ENCODE results near the gene GATAD2A. TPM values are rescaled to one million over a fixed set of nuclear protein-coding genes. Genes with fewer than 3 reads are reported as not detected.

Gene GATAD2A
- total and polyA plus RNA-seq, 2 of the 8 experiments (the other 6 are each of a cell fraction or from before 2014, with no cell fraction given), result 38.4 to 205 TPM

DNA sequence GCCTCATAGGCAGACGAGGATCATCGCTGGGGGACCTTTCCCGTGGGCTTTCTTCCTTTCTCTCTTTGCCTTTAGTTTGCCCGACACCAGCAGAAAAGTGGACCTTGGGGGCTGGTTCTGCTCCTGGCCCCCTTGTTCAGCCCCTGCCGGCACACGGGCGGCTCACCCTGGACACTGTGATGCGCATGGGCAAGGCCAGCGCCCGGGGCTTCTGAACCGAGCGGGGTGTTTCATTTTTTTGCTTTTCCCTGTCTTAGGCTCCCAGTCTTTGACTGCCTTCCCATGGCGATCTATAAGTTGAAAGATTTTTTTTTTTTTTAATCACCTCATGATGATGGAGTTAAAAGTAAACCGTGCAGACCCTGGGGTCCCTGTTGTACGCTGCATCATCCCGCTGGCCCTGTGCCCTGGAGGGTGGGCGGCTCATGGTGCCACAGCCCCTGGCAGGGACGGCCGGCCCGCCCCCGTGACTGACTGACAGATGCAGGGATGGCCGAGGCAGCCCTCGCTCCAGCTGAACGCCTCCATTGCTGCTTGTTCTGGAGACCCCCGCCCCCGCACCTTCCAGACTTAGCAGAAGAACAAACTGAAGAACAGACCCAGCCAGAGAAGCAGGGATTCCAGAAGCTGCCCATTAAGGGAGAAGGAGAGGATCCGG is 100.3 kb downstream of the GATAD2A start:
- FAIRE-seq, result no peak
- H2AFZ ChIP-seq (ENCODE audit: low read length), result no peak overlapping the region
- no peak overlapping the region for H3K4ac ChIP-seq (replicated peaks; ENCODE audit: insufficient read length, low read depth, low read length)
- H4K5ac ChIP-seq (ENCODE audit: insufficient read length, low read depth, low read length), result no peak overlapping the region
- no peak overlapping the region for H2BK12ac ChIP-seq (ENCODE audit: low read depth, low read length)
- H3K23me2 ChIP-seq (ENCODE audit: low read depth, low read length), result peaks cover 2% of the 10 kb centered on the region; the same call in 1 of the 2 replicates
- ChIA-PET POLR2A (ENCODE audit: partially characterized antibody) (interaction anchor here (0.6 kb wide), 1 partner anchor 42 kb away, joined by 3 read pairs; no protein-coding TSS in a partner anchor), CTCF (ENCODE audit: partially characterized antibody) (interaction anchor here (1.6 to 3.2 kb wide), 2 partner anchors 15 kb away, joined by 6 to 22 read pairs; no protein-coding TSS in a partner anchor)
- no peak overlapping the region for H2BK5ac ChIP-seq (ENCODE audit: low read depth, low read length)
- H2BK120ac ChIP-seq (replicated peaks; ENCODE audit: low read depth, low read length), result no peak overlapping the region
- no peak for DNase-seq (ENCODE audit: low read depth in 1 of 2, low spot score in 2 of 2)
- H4K8ac ChIP-seq (ENCODE audit: extremely low read depth, insufficient read depth, low read length), result no peak overlapping the region
- no peak overlapping the region for H3K27ac ChIP-seq (ENCODE audit: low read depth, low read length)
- no peak overlapping the region for H3K4me3 ChIP-seq (ENCODE audit: extremely low read depth in 1 of 4, insufficient read depth in 2 of 4, low read depth in 3 of 4, low read length in 4 of 4)
- no peak overlapping the region for H3K23ac ChIP-seq (ENCODE audit: insufficient read length)
- no peaks in the 10 kb centered on the region for H3K9me3 ChIP-seq (ENCODE audit: insufficient read depth in 2 of 2, low read depth in 1 of 2, low read length in 1 of 2)
- H3K9ac ChIP-seq (replicated peaks in 1 of 4; ENCODE audit: extremely low read depth in 1 of 4, low read depth in 3 of 4, low read length in 3 of 4), result no peak overlapping the region
- H4K91ac ChIP-seq (replicated peaks; ENCODE audit: insufficient read length, low read length), result no peak overlapping the region
- peaks cover 21 to 56% (median 37%) of the 10 kb centered on the region in 4 experiments for H3K36me3 ChIP-seq (ENCODE audit: control insufficient read depth in 2 of 4, insufficient read depth in 4 of 4, low read length in 3 of 4)
- H3K4me1 ChIP-seq (replicated peaks in 1 of 4; ENCODE audit: control insufficient read depth in 3 of 4, insufficient read depth in 4 of 4, low read length in 3 of 4), result no peaks in the 10 kb centered on the region
- H4K20me1 ChIP-seq (replicated peaks in 1 of 2; ENCODE audit: control insufficient read depth in 1 of 2, insufficient read depth in 2 of 2, low read length in 2 of 2), result peaks cover 0 to 4% of the 10 kb centered on the region in 2 experiments
- no peak overlapping the region for H2BK20ac ChIP-seq (ENCODE audit: low read length)
- no peak overlapping the region for H3K56ac ChIP-seq (replicated peaks; ENCODE audit: insufficient read length, low read depth, low read length)
- no peaks in the 10 kb centered on the region for H3K27me3 ChIP-seq (replicated peaks in 1 of 4; ENCODE audit: control insufficient read depth in 3 of 4, extremely low read depth in 1 of 4, insufficient read depth in 3 of 4, low read length in 3 of 4)
- H3K79me1 ChIP-seq (ENCODE audit: low read depth, low read length), result peaks cover 4% of the 10 kb centered on the region
- no peak overlapping the region for H3K4me2 ChIP-seq (ENCODE audit: insufficient read depth in 1 of 2, low read depth in 2 of 2, low read length in 2 of 2)
- H3K14ac ChIP-seq (ENCODE audit: insufficient read length), result no peak overlapping the region
- 94% methylated on average over 27 of the region's 27 CpGs; no CpG with 5 or more reads in 1 of the 2 experiments for WGBS, 2 experiments (ENCODE audit: extremely low coverage in 1 of 2, insufficient coverage in 1 of 2, insufficient read length in 1 of 2, insufficient replicate concordance in 2 of 2, low coverage in 1 of 2, low lambda C conversion rate in 2 of 2, missing lambda C conversion rate in 1 of 2)
- no peak overlapping the region for H2BK15ac ChIP-seq (ENCODE audit: low read length)
- no peaks in the 10 kb centered on the region for H3K79me2 ChIP-seq (ENCODE audit: control insufficient read depth in 1 of 2, insufficient read depth in 2 of 2, low read length in 2 of 2)
- no peak overlapping the region for H3K18ac ChIP-seq (ENCODE audit: extremely low read depth, low read length)
- no peak for TF ChIP-seq CBX5 (IDR thresholded peaks at IDR 0.05; ENCODE audit: low read depth, low read length)
- no peak for TF ChIP-seq SP2 (IDR thresholded peaks at IDR 0.05; ENCODE audit: low read length)
- TF ChIP-seq TAF1 (IDR thresholded peaks at IDR 0.05; ENCODE audit: low read depth, low read length), result no peak
- no peak overlapping the region for H2AK5ac ChIP-seq (ENCODE audit: low read depth, low read length)

Measured in H1 (cell line).